Putamen (tissue), 1 donor: ENCODE measurements around the gene CIDEB.

Source experiments
- DNase-seq: peaks from one replicate; pipeline ENCODE4 v3.0.0-alpha.2; 2016; ENCODE audit warnings: low spot score

CIDEB gene

GRCh38 chr14:24290746-24291145 is 17.0 kb downstream of the CIDEB start:
- DNase-seq, result no peak

GRCh38 chr14:24289649-24290280 is 18.0 kb downstream of the CIDEB start:
- DNase-seq, result no peak

GRCh38 chr14:24286996-24287395 is 20.8 kb downstream of the CIDEB start:
- no peak for DNase-seq

- DNase-seq, result no peak
These were observed 22.4 kb downstream of the CIDEB start for GRCh38 chr14:24285351-24285750.

- DNase-seq, result no peak
These were observed 23.2 kb downstream of the CIDEB start for GRCh38 chr14:24284501-24285035.

GRCh38 chr14:24283796-24284460 is 23.8 kb downstream of the CIDEB start:
- no peak for DNase-seq

- DNase-seq, result no peak
These were observed 25.0 kb downstream of the CIDEB start for GRCh38 chr14:24282736-24283135.

GRCh38 chr14:24281636-24282035 is 26.1 kb downstream of the CIDEB start:
- DNase-seq, result no peak

- no peak for DNase-seq
These were observed 26.8 kb downstream of the CIDEB start for GRCh38 chr14:24280797-24281460.

GRCh38 chr14:24279301-24280186 is 28.2 kb downstream of the CIDEB start:
- peak; percentile 62 for DNase-seq

GRCh38 chr14:24278424-24278823 is 29.4 kb downstream of the CIDEB start:
- no peak for DNase-seq

GRCh38 chr14:24277606-24278321 is 30.0 kb downstream of the CIDEB start:
- DNase-seq, result no peak

GRCh38 chr14:24277071-24277470 is 30.7 kb downstream of the CIDEB start:
- no peak for DNase-seq

GRCh38 chr14:24274101-24274543 is 33.7 kb downstream of the CIDEB start:
- DNase-seq, result no peak

GRCh38 chr14:24273422-24273998 is 34.3 kb downstream of the CIDEB start:
- no peak for DNase-seq

GRCh38 chr14:24272467-24272866 is 35.3 kb downstream of the CIDEB start:
- no peak for DNase-seq

- DNase-seq, result no peak
These were observed 35.9 kb downstream of the CIDEB start for GRCh38 chr14:24271834-24272263.

- peak; percentile 87 for DNase-seq
These were observed 36.5 kb downstream of the CIDEB start, which contains the start of gene RABGGTA for GRCh38 chr14:24271134-24271833. Gene RABGGTA, minus strand, starts transcription at chr14:24271597. Its CDS starts 482 bp downstream, at chr14:24271115.

GRCh38 chr14:24270537-24271133 is 37.1 kb downstream of the CIDEB start:
- no peak for DNase-seq
